Stimulated activated CD8-positive, alpha-beta memory T cell treated with anti-CD3 and anti-CD28 coated beads, Interleukin-4, amount 100 ng/mL, for 24 hours (primary cell): Measurements from ENCODE around the gene KCNJ3.

Source experiments
- DNase-seq: peaks from one replicate; pipeline ENCODE4 v3.0.0-alpha.2; 2020; ENCODE audit warnings: low read depth

The KCNJ3 gene

GRCh38 chr2:154706660-154707059 lies 8.2 kb downstream of the KCNJ3 start:
- DNase-seq: no peak

GRCh38 chr2:154707994-154708575 lies 9.6 kb downstream of the KCNJ3 start:
- no peak for DNase-seq

- no peak for DNase-seq
Observed at GRCh38 chr2:154709215-154709614, 10.7 kb downstream of the KCNJ3 start.

GRCh38 chr2:154710078-154710477 lies 11.6 kb downstream of the KCNJ3 start:
- no peak for DNase-seq

- no peak for DNase-seq
Observed at GRCh38 chr2:154710685-154711084, 12.2 kb downstream of the KCNJ3 start.

- no peak for DNase-seq
Observed at GRCh38 chr2:154713675-154714074, 15.2 kb downstream of the KCNJ3 start.

- no peak for DNase-seq
Observed at GRCh38 chr2:154720651-154721050, 22.2 kb downstream of the KCNJ3 start.

- DNase-seq: no peak
Observed at GRCh38 chr2:154724194-154724797, 25.8 kb downstream of the KCNJ3 start.

GRCh38 chr2:154740361-154740760 lies 41.9 kb downstream of the KCNJ3 start:
- no peak for DNase-seq

GRCh38 chr2:154758871-154759270 lies 60.4 kb downstream of the KCNJ3 start:
- no peak for DNase-seq

- DNase-seq: no peak
Observed at GRCh38 chr2:154762638-154763037, 64.1 kb downstream of the KCNJ3 start.

- no peak for DNase-seq
Observed at GRCh38 chr2:154771664-154772284, 73.3 kb downstream of the KCNJ3 start.

- no peak for DNase-seq
Observed at GRCh38 chr2:154776825-154777224, 78.3 kb downstream of the KCNJ3 start.

GRCh38 chr2:154794406-154794805 lies 95.9 kb downstream of the KCNJ3 start:
- no peak for DNase-seq

- DNase-seq: no peak
Observed at GRCh38 chr2:154795651-154796050, 97.2 kb downstream of the KCNJ3 start.

- no peak for DNase-seq
Observed at GRCh38 chr2:154804451-154804850, 106.0 kb downstream of the KCNJ3 start.

GRCh38 chr2:154813636-154814035 lies 115.1 kb downstream of the KCNJ3 start:
- no peak for DNase-seq

- no peak for DNase-seq
Observed at GRCh38 chr2:154814856-154815255, 116.4 kb downstream of the KCNJ3 start.

GRCh38 chr2:154825358-154825757 lies 126.9 kb downstream of the KCNJ3 start:
- no peak for DNase-seq

- DNase-seq: no peak
Observed at GRCh38 chr2:154826827-154827226, 128.3 kb downstream of the KCNJ3 start.

- no peak for DNase-seq
Observed at GRCh38 chr2:154827286-154827685, 128.8 kb downstream of the KCNJ3 start.

- DNase-seq: no peak
Observed at GRCh38 chr2:154832711-154833110, 134.2 kb downstream of the KCNJ3 start.

- no peak for DNase-seq
Observed at GRCh38 chr2:154836632-154837031, 138.1 kb downstream of the KCNJ3 start.

GRCh38 chr2:154837035-154837434 lies 138.5 kb downstream of the KCNJ3 start:
- no peak for DNase-seq
